ENCODE results near the gene FAM98B. TPM values are rescaled to one million over a fixed set of nuclear protein-coding genes. Genes with fewer than 3 reads are reported as not detected.

The FAM98B gene
- total and polyA plus RNA-seq, 10 of the 15 experiments (the other 5 are each of a cell fraction or from before 2014, with no cell fraction given): 1.3 to 36.7 (median 10.9) TPM

- TF ChIP-seq ZNF384 (IDR thresholded peaks at IDR 0.05; ENCODE audit: borderline replicate concordance, low read depth, low read length) (no peak), SIN3A (IDR thresholded peaks at IDR 0.05; ENCODE audit: low read depth, low read length) (no peak), JUND (IDR thresholded peaks at IDR 0.05; ENCODE audit: low read depth, low read length) (no peak)
Observed at GRCh38 chr15:38512901-38513300, 59.0 kb downstream of the FAM98B start (continued).

DNA sequence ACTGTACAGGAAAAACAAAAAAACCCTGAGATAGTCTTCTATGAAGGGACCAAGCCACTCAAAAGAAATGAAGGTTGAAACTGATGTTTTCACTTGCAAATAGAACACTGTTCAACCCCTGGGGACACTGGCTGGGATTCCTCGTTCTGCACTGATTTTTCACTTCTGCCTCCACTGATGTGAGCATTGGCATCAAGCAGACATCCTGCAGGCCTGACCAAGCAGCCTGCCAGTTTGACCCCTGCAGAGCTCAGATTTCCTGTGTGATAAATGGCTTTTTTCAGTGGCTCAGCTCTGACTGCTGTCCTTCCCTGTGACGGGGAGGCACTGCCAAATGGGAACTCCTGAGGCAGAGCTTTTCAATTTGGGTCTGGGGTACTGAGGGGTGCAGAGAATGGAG is 60.7 kb downstream of the FAM98B start:
- CTCF ChIA-PET: interaction anchor here (0.7 to 4.2 kb wide), 7 partner anchors 11 to 185 kb away, joined by 3 to 20 read pairs (median 4); no protein-coding TSS in a partner anchor
- no peaks in the 10 kb centered on the region for H3K27me3 ChIP-seq (replicated peaks in 1 of 2; ENCODE audit: control insufficient read depth in 2 of 2, insufficient read depth in 2 of 2, low read length in 1 of 2)
- peaks cover 16 to 22% of the 10 kb centered on the region in 2 experiments for H3K36me3 ChIP-seq (ENCODE audit: control insufficient read depth in 2 of 2, insufficient read depth in 2 of 2, low read length in 1 of 2)
- no peak overlapping the region for H3K4me3 ChIP-seq
- H3K4me1 ChIP-seq (ENCODE audit: control insufficient read depth, insufficient read depth, low read length): peaks cover 7% of the 10 kb centered on the region
- peak; percentile 74 for DNase-seq (ENCODE audit: low read depth, low spot score)
- no peak for FAIRE-seq
- ATAC-seq: peak; percentile 77
- H3K9ac ChIP-seq (ENCODE audit: control insufficient read depth, insufficient read depth, low read length): no peak overlapping the region
- POLR2A ChIA-PET: no interaction called here
- intact Hi-C loops (cut with micrococcal nuclease; ENCODE audit: unreplicated experiment): no loop called here
- H3K79me2 ChIP-seq (ENCODE audit: control insufficient read depth, insufficient read depth, low read length): no peaks in the 10 kb centered on the region
- H3K4me2 ChIP-seq (ENCODE audit: control insufficient read depth, insufficient read depth): no peak overlapping the region
- H4K20me1 ChIP-seq (ENCODE audit: control insufficient read depth, insufficient read depth): no peaks in the 10 kb centered on the region
- SMC1A ChIA-PET (ENCODE audit: uncharacterized antibody, unreplicated experiment): interaction anchor here (0.8 to 17.5 kb wide), 5 partner anchors 11 to 183 kb away, joined by 3 to 208 read pairs (median 3); no protein-coding TSS in a partner anchor
- RAD21 ChIA-PET (ENCODE audit: unreplicated experiment): interaction anchor here (0.7 to 1.4 kb wide), 6 partner anchors 36 to 176 kb away, joined by 3 to 8 read pairs (median 4); no protein-coding TSS in a partner anchor
- 3% methylated on average over 2 of the region's 2 CpGs for WGBS (ENCODE audit: insufficient coverage, insufficient replicate concordance, low lambda C conversion rate, missing lambda C conversion rate)
- H2AFZ ChIP-seq (ENCODE audit: control insufficient read depth, low read depth, low read length): no peak overlapping the region
- H3K9me3 ChIP-seq (replicated peaks; ENCODE audit: control insufficient read depth, insufficient read depth, low read length): no peaks in the 10 kb centered on the region
- in situ Hi-C loops (cut with MboI): no loop called here
- no TSS peak for BruUV-seq (replicated peaks)
- H3K27ac ChIP-seq (ENCODE audit: control insufficient read depth, insufficient read depth): 0 out of 2 replicates have a peak overlapping the region, but pooled peaks have one; percentile 8
- TF ChIP-seq IRF4 (IDR thresholded peaks at IDR 0.05; ENCODE audit: low read depth, low read length) (no peak), ZNF384 (IDR thresholded peaks at IDR 0.05; ENCODE audit: borderline replicate concordance, low read depth, low read length) (no peak), NFXL1 (IDR thresholded peaks at IDR 0.05; ENCODE audit: borderline replicate concordance) (no peak), CEBPB (IDR thresholded peaks at IDR 0.05; ENCODE audit: borderline replicate concordance in 1 of 2, low read depth in 2 of 2, low read length in 2 of 2) (no peak), STAT1 (conservative IDR thresholded peaks at IDR 0.05) (no peak), TBL1XR1 (IDR thresholded peaks at IDR 0.05; ENCODE audit: low read depth, low read length) (no peak), TCF7 (IDR thresholded peaks at IDR 0.05; ENCODE audit: borderline replicate concordance) (no peak), FOS (IDR thresholded peaks at IDR 0.05; ENCODE audit: borderline replicate concordance, extremely low read depth, insufficient read length) (no peak), BRCA1 (IDR thresholded peaks at IDR 0.05; ENCODE audit: low read depth, low read length) (no peak), PAX5 (IDR thresholded peaks at IDR 0.05; ENCODE audit: borderline replicate concordance, low read depth, low read length) (no peak), BCL11A (IDR thresholded peaks at IDR 0.05; ENCODE audit: low read depth, low read length) (no peak), GATAD2B (conservative IDR thresholded peaks at IDR 0.05; ENCODE audit: low read depth) (no peak), HCFC1 (IDR thresholded peaks at IDR 0.05; ENCODE audit: low read length) (no peak), DPF2 (IDR thresholded peaks at IDR 0.05) (no peak)
- TF ChIP-seq, protein P1, sequence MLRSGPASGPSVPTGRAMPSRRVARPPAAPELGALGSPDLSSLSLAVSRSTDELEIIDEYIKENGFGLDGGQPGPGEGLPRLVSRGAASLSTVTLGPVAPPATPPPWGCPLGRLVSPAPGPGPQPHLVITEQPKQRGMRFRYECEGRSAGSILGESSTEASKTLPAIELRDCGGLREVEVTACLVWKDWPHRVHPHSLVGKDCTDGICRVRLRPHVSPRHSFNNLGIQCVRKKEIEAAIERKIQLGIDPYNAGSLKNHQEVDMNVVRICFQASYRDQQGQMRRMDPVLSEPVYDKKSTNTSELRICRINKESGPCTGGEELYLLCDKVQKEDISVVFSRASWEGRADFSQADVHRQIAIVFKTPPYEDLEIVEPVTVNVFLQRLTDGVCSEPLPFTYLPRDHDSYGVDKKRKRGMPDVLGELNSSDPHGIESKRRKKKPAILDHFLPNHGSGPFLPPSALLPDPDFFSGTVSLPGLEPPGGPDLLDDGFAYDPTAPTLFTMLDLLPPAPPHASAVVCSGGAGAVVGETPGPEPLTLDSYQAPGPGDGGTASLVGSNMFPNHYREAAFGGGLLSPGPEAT (IDR thresholded peaks at IDR 0.05; ENCODE audit: low read depth): no peak
- TF ChIP-seq, protein P2, sequence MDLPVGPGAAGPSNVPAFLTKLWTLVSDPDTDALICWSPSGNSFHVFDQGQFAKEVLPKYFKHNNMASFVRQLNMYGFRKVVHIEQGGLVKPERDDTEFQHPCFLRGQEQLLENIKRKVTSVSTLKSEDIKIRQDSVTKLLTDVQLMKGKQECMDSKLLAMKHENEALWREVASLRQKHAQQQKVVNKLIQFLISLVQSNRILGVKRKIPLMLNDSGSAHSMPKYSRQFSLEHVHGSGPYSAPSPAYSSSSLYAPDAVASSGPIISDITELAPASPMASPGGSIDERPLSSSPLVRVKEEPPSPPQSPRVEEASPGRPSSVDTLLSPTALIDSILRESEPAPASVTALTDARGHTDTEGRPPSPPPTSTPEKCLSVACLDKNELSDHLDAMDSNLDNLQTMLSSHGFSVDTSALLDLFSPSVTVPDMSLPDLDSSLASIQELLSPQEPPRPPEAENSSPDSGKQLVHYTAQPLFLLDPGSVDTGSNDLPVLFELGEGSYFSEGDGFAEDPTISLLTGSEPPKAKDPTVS (IDR thresholded peaks at IDR 0.05; ENCODE audit: low read depth, low read length): no peak
- TF ChIP-seq, protein P3, sequence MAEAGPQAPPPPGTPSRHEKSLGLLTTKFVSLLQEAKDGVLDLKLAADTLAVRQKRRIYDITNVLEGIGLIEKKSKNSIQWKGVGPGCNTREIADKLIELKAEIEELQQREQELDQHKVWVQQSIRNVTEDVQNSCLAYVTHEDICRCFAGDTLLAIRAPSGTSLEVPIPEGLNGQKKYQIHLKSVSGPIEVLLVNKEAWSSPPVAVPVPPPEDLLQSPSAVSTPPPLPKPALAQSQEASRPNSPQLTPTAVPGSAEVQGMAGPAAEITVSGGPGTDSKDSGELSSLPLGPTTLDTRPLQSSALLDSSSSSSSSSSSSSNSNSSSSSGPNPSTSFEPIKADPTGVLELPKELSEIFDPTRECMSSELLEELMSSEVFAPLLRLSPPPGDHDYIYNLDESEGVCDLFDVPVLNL (IDR thresholded peaks at IDR 0.05; ENCODE audit: low read depth, low read length): no peak

All from GM12878 (cell line).